Caco-2 (cell line): Measurements from ENCODE around the gene YRDC. TPM values are rescaled to one million over a fixed set of nuclear protein-coding genes. Genes with fewer than 3 reads are reported as not detected.

Experiments used
- BruUV-seq: library from RNA; stranded (reverse); fragments of 400-500 nt; replicated peaks from 2 replicates; lab custom pipeline; 2021; lab: Mats Ljungman, UMichigan
- CTCF ChIA-PET: fragments of 300-600 bp; sonication (Branson Sonifier 250); formaldehyde crosslinking; loops from one replicate; lab custom pipeline; 2022; ENCODE audit warnings: antibody characterized with exemption; lab: Charles Lee
- POLR2A ChIA-PET: fragments of 300-600 bp; sonication (Branson Sonifier 250); formaldehyde crosslinking; loops from one replicate; lab custom pipeline; 2022; ENCODE audit warnings: antibody characterized with exemption; lab: Charles Lee
- DNase-seq, 2 experiments: peaks; one replicate each; pipeline versions ENCODE4 v3.0.0 to v3.0.0-alpha.2; 2020 to 2022
- H3K27me3 ChIP-seq: replicated peaks from 2 replicates; pipeline ENCODE4 v1.6.0; 2011; ENCODE audit warnings: low read length; ENCODE audit not compliant: control insufficient read depth, insufficient read depth
- H3K36me3 ChIP-seq: 2 replicates; pipeline ENCODE4 v1.5.1; 2011; ENCODE audit warnings: low read length; ENCODE audit not compliant: control insufficient read depth, insufficient read depth
- H3K4me1 ChIP-seq: fragments of 250-450 bp; sonication (Bioruptor Pico); 2 replicates; pipeline ENCODE4 v1.5.1; 2020; ENCODE audit warnings: mild to moderate bottlenecking
- H3K4me3 ChIP-seq: 2 replicates; pipeline ENCODE4 v1.5.1; 2011; ENCODE audit warnings: low read depth, mild to moderate bottlenecking, control low read depth, low read length
- H3K9me3 ChIP-seq: fragments of 250-450 bp; sonication (Bioruptor Pico); 2 replicates; pipeline ENCODE4 v1.5.1; 2020; ENCODE audit warnings: mild to moderate bottlenecking, moderate library complexity
- H3K27ac Mint-ChIP-seq: one replicate; pipeline ENCODE4 v1.8.0; 2022; ENCODE audit warnings: mixed read lengths; ENCODE audit not compliant: unreplicated experiment
- H3K27me3 Mint-ChIP-seq: one replicate; pipeline ENCODE4 v1.8.0; 2022; ENCODE audit warnings: mixed read lengths; ENCODE audit not compliant: insufficient read depth, unreplicated experiment
- H3K36me3 Mint-ChIP-seq: one replicate; pipeline ENCODE4 v1.8.0; 2022; ENCODE audit warnings: mild to moderate bottlenecking, mixed read lengths; ENCODE audit not compliant: insufficient read depth, unreplicated experiment
- H3K4me1 Mint-ChIP-seq: one replicate; pipeline ENCODE4 v1.8.0; 2022; ENCODE audit warnings: low read depth, mixed read lengths; ENCODE audit not compliant: unreplicated experiment
- H3K4me3 Mint-ChIP-seq: one replicate; pipeline ENCODE4 v1.8.0; 2022; ENCODE audit warnings: mild to moderate bottlenecking, moderate library complexity, mixed read lengths; ENCODE audit not compliant: unreplicated experiment
- H3K9me3 Mint-ChIP-seq: one replicate; pipeline ENCODE4 v1.8.0; 2022; ENCODE audit warnings: mixed read lengths; ENCODE audit not compliant: unreplicated experiment
- CTCF ChIP-seq, 2 experiments: fragments of 200-600 bp in 1 of 2; IDR thresholded peaks; 1 replicate in 1 of 2; 2 replicates in 1 of 2; pipeline versions ENCODE4 v1.5.1 to v1.8.0; 2011 to 2022; ENCODE audit warnings: antibody characterized with exemption in 1 of 2, control low read depth in 1 of 2, inconsistent platforms in 1 of 2, low read depth in 1 of 2, low read length in 1 of 2, mild to moderate bottlenecking in 1 of 2, moderate library complexity in 1 of 2; ENCODE audit not compliant: insufficient read depth in 1 of 2, severe bottlenecking in 1 of 2, unreplicated experiment in 1 of 2
- intact Hi-C: fragments of 100-400 bp; cut with micrococcal nuclease; formaldehyde crosslinking; loops from one replicate; pipeline ENCODE4 v1.10.0; 2022; ENCODE audit not compliant: unreplicated experiment
- total RNA-seq: library from RNA; stranded (reverse); gene quantifications from 2 replicates; pipeline ENCODE4 v1.2.3, GENCODE V29; 2022

The YRDC gene
- total RNA-seq, 1 experiment from 2014 or later = 10.3 TPM

- H3K27me3 Mint-ChIP-seq = no peaks in the 10 kb centered on the region
- POLR2A ChIA-PET = no interaction called here
- H3K27ac Mint-ChIP-seq = no peak overlapping the region
Observed at GRCh38 chr1:37822906-37823815, 15.2 kb upstream of the YRDC start.

GRCh38 chr1:37821481-37821880, 13.5 kb upstream of the YRDC start:
- Histone ChIP-seq H3K4me3 (no peak overlapping the region), H3K27me3 (no peaks in the 10 kb centered on the region), H3K36me3 (no peaks in the 10 kb centered on the region), H3K9me3 (no peaks in the 10 kb centered on the region), H3K4me1 (no peaks in the 10 kb centered on the region)
- Mint-ChIP-seq H3K4me3 (no peak overlapping the region), H3K36me3 (peaks cover 20% of the 10 kb centered on the region), H3K9me3 (no peaks in the 10 kb centered on the region), H3K27ac (no peak overlapping the region), H3K27me3 (no peaks in the 10 kb centered on the region), H3K4me1 (no peaks in the 10 kb centered on the region)
- POLR2A ChIA-PET = no interaction called here
- no peak for DNase-seq
- intact Hi-C loops = no loop called here
- CTCF ChIA-PET = no interaction called here
- TF ChIP-seq CTCF (IDR thresholded peaks at IDR 0.05; ENCODE audit: insufficient read depth in 1 of 2, low read depth in 1 of 2, low read length in 1 of 2, severe bottlenecking in 1 of 2, unreplicated experiment in 1 of 2) = no peak
- BruUV-seq = no TSS peak

More at GRCh38 chr1:37822906-37823815, 15.2 kb upstream of the YRDC start:
- H3K9me3 Mint-ChIP-seq = no peaks in the 10 kb centered on the region
- TF ChIP-seq CTCF (IDR thresholded peaks at IDR 0.05; ENCODE audit: insufficient read depth in 1 of 2, low read depth in 1 of 2, low read length in 1 of 2, severe bottlenecking in 1 of 2, unreplicated experiment in 1 of 2) = no peak
- CTCF ChIA-PET = no interaction called here
- H3K4me3 Mint-ChIP-seq = no peak overlapping the region
- H3K4me1 Mint-ChIP-seq = no peaks in the 10 kb centered on the region
- intact Hi-C loops = no loop called here
- Histone ChIP-seq H3K4me1 (no peaks in the 10 kb centered on the region), H3K9me3 (no peaks in the 10 kb centered on the region), H3K27me3 (no peaks in the 10 kb centered on the region), H3K4me3 (no peak overlapping the region), H3K36me3 (no peaks in the 10 kb centered on the region)
- no peak for DNase-seq
- peaks cover 17% of the 10 kb centered on the region for H3K36me3 Mint-ChIP-seq
- no TSS peak for BruUV-seq

GRCh38 chr1:37817481-37817880, 9.5 kb upstream of the YRDC start:
- Mint-ChIP-seq H3K27ac (no peak overlapping the region), H3K36me3 (peaks cover 45% of the 10 kb centered on the region), H3K4me3 (no peak overlapping the region), H3K27me3 (no peaks in the 10 kb centered on the region), H3K9me3 (no peaks in the 10 kb centered on the region), H3K4me1 (no peaks in the 10 kb centered on the region)
- Histone ChIP-seq H3K4me3 (no peak overlapping the region), H3K27me3 (no peaks in the 10 kb centered on the region), H3K36me3 (no peaks in the 10 kb centered on the region), H3K9me3 (no peaks in the 10 kb centered on the region), H3K4me1 (no peaks in the 10 kb centered on the region)
- DNase-seq = peak in 1 of 2 experiments; percentile 20
- TF ChIP-seq CTCF (IDR thresholded peaks at IDR 0.05; ENCODE audit: insufficient read depth in 1 of 2, low read depth in 1 of 2, low read length in 1 of 2, severe bottlenecking in 1 of 2, unreplicated experiment in 1 of 2) = no peak
- CTCF ChIA-PET = interaction anchor here (0.6 kb wide), 1 partner anchor 344 kb away, joined by 4 read pairs; no protein-coding TSS in a partner anchor
- POLR2A ChIA-PET = interaction anchor here (0.9 kb wide), 1 partner anchor 9 kb away, joined by 4 read pairs; the partner anchor contains the start of genes C1orf122 and YRDC
- intact Hi-C loops = no loop called here
- no TSS peak for BruUV-seq
